ENCODE results near the gene SPNS3. TPM values are rescaled to one million over a fixed set of nuclear protein-coding genes. Genes with fewer than 3 reads are reported as not detected.

SPNS3 gene
- total and polyA plus RNA-seq, 8 donors = 0.55 to 1.1 (median 1.0) TPM; not detected in 1

Other genes starting within 250 kb of the SPNS3 start
- gene ANKFY1, start 170.0 kb upstream of the SPNS3 start, total RNA-seq = 10 to 100 TPM; 73.4 to 76.9 TPM
- gene ANKFY1, start 170.0 kb upstream of the SPNS3 start, polyA plus RNA-seq (ENCODE audit: insufficient read length in 6 of 6) = 10 to 100 TPM; 52.9 to 63.9 (median 55.2) TPM
- 10 to 100 TPM; 47.8 to 56.9 TPM for gene UBE2G1, start 67.3 kb upstream of the SPNS3 start, total RNA-seq
- 10 to 100 TPM; 43.3 to 52.1 (median 47.7) TPM for gene UBE2G1, start 67.3 kb upstream of the SPNS3 start, polyA plus RNA-seq (ENCODE audit: insufficient read length in 6 of 6)
- gene SPNS2, start 64.9 kb downstream of the SPNS3 start, total RNA-seq = 10 to 100 TPM; 36.7 to 52.4 TPM
- 10 to 100 TPM; 19.6 to 31.8 (median 24.0) TPM for gene SPNS2, start 64.9 kb downstream of the SPNS3 start, polyA plus RNA-seq (ENCODE audit: insufficient read length in 6 of 6)
- 10 to 100 TPM; 34.7 to 53.8 TPM for gene MYBBP1A, start 121.4 kb downstream of the SPNS3 start, total RNA-seq
- 10 to 100 TPM; 28.6 to 51.5 (median 40.6) TPM for gene MYBBP1A, start 121.4 kb downstream of the SPNS3 start, polyA plus RNA-seq (ENCODE audit: insufficient read length in 6 of 6)
- 10 to 100 TPM in 1 of 2 donors, 1 to 10 TPM in 1; 1.8 to 17.4 TPM for gene GGT6, start 126.6 kb downstream of the SPNS3 start, total RNA-seq
- 1 to 10 TPM; 4.9 to 9.9 (median 6.4) TPM for gene GGT6, start 126.6 kb downstream of the SPNS3 start, polyA plus RNA-seq (ENCODE audit: insufficient read length in 6 of 6)
- gene SMTNL2, start 150.6 kb downstream of the SPNS3 start, total RNA-seq = 1 to 10 TPM; 5.5 to 5.7 TPM
- gene SMTNL2, start 150.6 kb downstream of the SPNS3 start, polyA plus RNA-seq (ENCODE audit: insufficient read length in 6 of 6) = 10 to 100 TPM; 17.0 to 25.8 (median 22.8) TPM
- 1 to 10 TPM in 1 of 2 donors, under 1 TPM in 1; 0.15 to 4.8 TPM for gene ALOX15, start 207.7 kb downstream of the SPNS3 start, total RNA-seq
- gene ALOX15, start 207.7 kb downstream of the SPNS3 start, polyA plus RNA-seq (ENCODE audit: insufficient read length in 6 of 6) = 1 to 10 TPM; 2.8 to 4.6 (median 3.4) TPM

Data from left lung (tissue), 8 donors.